Vagina (tissue), 2 donors: Measurements from ENCODE around the gene DLG2. TPM values are rescaled to one million over a fixed set of nuclear protein-coding genes. Genes with fewer than 3 reads are reported as not detected.

Experiments used
- DNase-seq, 2 donors: peaks; one replicate each; pipeline ENCODE4 v3.0.0-alpha.2; 2017; ENCODE audit errors: extremely low spot score in 2 of 2
- H3K27ac ChIP-seq: fragments of 200-600 bp; sonication (generic); one replicate; pipeline ENCODE4 v1.5.1; 2019
- H3K27me3 ChIP-seq: fragments of 200-600 bp; sonication (generic); one replicate; pipeline ENCODE4 v1.5.1; 2019
- H3K36me3 ChIP-seq, 2 donors: fragments of 200-600 bp; sonication (generic); one replicate each; pipeline ENCODE4 v1.5.1; 2017 to 2019
- H3K4me1 ChIP-seq: fragments of 200-600 bp; sonication (generic); one replicate; pipeline ENCODE4 v1.5.1; 2019
- H3K4me3 ChIP-seq, 2 donors: fragments of 200-600 bp; sonication (generic); 1 replicate in 1 of 2; 2 replicates in 1 of 2; pipeline ENCODE4 v1.5.1; 2016 to 2019
- H3K9me3 ChIP-seq: fragments of 200-600 bp; sonication (generic); one replicate; pipeline ENCODE4 v1.5.1; 2019
- CTCF ChIP-seq, 3 experiments: fragments of 450-650 bp in 2 of 3; fragments of 200-600 bp in 1 of 3; sonication (generic) in 1 of 3; IDR thresholded peaks; one replicate each; pipeline ENCODE4 v1.5.1; 2017 to 2019; ENCODE audit warnings: antibody characterized with exemption in 3 of 3, mild to moderate bottlenecking in 2 of 3, moderate library complexity in 2 of 3
- POLR2A ChIP-seq, 2 donors: fragments of 450-650 bp; IDR thresholded peaks; one replicate each; pipeline ENCODE4 v1.6.1; 2017; ENCODE audit warnings: antibody characterized with exemption in 2 of 2, mild to moderate bottlenecking in 2 of 2, moderate library complexity in 2 of 2
- POLR2AphosphoS5 ChIP-seq, 2 donors: sonication (generic); formaldehyde crosslinking; IDR thresholded peaks; one replicate each; pipeline ENCODE4 v1.9.0; 2017; ENCODE audit warnings: antibody characterized with exemption in 2 of 2, mild to moderate bottlenecking in 2 of 2, low read depth in 1 of 2; ENCODE audit not compliant: insufficient read depth in 1 of 2
- intact Hi-C: fragments of 100-400 bp; cut with DNase I; formaldehyde crosslinking; loops from one replicate; pipeline ENCODE4 v1.15.1; 2023
- total RNA-seq: library from RNA; depleted of rRNA; stranded (reverse); fragments of >200 nt; gene quantifications from one replicate; pipeline ENCODE4 v1.2.3, GENCODE V29; 2016

Gene DLG2
- total RNA-seq, 1 donor from 2014 or later: 10.1 TPM

DNA sequence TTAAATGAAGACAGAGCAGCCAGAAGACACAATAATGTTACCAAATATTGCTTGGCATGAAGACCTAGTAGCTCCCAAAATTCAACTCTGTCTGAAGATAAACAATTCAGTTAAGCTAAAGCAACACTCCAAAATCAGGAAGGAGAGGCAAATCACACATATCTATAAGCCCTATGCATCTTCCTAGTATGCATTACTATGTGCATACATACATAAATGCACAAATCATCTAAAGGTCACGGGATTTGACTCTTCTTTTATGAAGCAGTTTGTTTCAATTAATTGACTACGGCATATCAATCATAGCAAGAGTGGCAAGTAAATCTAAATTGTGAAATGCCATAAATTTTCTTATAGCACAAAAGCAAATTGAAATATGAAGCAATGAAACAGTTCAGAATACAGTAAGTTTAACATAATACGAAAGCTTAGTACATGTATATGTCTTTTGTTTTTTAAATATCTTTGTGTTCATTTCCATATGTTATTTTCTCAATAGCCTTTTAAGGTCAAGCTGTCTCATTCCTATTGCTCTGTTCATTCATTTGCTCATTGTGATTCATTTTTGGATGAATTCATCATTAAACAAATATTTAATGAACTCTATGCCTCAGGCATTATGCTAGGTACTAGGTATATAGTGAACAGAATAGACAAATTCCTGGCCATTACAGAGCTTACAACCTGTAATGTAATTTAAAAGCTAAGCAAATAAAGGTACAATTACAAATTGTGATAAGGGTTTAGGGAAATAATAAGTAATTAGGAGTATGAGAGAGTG, 540.5 kb downstream of the DLG2 start:
- no peak for DNase-seq
- Histone ChIP-seq H3K36me3 (no peaks in the 10 kb centered on the region), H3K27ac (no peak overlapping the region), H3K4me1 (no peaks in the 10 kb centered on the region), H3K9me3 (no peaks in the 10 kb centered on the region), H3K27me3 (no peaks in the 10 kb centered on the region), H3K4me3 (no peak overlapping the region)
- intact Hi-C loops: no loop called here
- no peak for TF ChIP-seq POLR2AphosphoS5 (IDR thresholded peaks at IDR 0.05; ENCODE audit: insufficient read depth in 1 of 2, low read depth in 1 of 2)
- no peak for TF ChIP-seq POLR2A (IDR thresholded peaks at IDR 0.05)
- no peak for TF ChIP-seq CTCF (IDR thresholded peaks at IDR 0.05)

DNA sequence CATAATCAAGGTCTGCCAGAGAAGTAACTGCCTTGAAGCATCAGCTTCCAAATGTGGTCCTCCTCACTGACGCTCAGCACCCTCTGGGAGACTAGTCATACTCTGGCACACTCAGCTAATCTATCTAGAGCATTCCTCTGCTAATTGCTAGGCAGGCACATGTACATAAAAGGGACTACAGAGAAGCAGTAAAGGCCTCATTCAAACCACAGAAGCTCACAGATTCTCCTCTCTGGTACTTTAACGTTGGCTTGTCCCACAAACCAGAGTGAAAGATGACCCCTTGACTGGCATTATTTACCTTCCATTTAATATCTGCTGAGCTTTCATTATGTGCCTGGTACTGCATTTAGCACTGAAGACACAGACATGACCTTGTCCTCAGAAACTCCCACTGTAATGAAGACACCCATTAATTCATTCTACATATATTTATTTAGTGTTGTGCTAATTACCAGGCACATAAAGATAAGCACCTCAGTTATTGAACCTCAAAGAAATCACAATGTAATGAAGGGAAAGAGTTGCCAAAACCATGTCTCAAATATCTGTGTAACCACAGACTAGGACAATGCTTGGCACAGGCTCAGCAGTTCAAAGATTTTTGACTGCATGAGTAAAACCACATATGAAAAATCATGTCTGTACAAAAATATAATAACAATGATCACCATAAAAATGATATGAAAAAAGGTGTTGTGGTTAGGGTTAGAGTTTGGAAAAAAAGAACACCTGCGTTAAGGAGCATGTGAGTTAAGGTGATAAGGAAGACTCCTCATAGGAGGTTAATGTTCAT, 550.4 kb downstream of the DLG2 start:
- intact Hi-C loops: no loop called here
- H3K4me1 ChIP-seq: no peaks in the 10 kb centered on the region
- no peaks in the 10 kb centered on the region for H3K36me3 ChIP-seq
- H3K27me3 ChIP-seq: no peaks in the 10 kb centered on the region
- TF ChIP-seq POLR2A (IDR thresholded peaks at IDR 0.05): no peak
- TF ChIP-seq CTCF (IDR thresholded peaks at IDR 0.05): no peak
- TF ChIP-seq POLR2AphosphoS5 (IDR thresholded peaks at IDR 0.05; ENCODE audit: insufficient read depth in 1 of 2, low read depth in 1 of 2): no peak
- no peak for DNase-seq
- H3K9me3 ChIP-seq: no peaks in the 10 kb centered on the region
- H3K27ac ChIP-seq: no peak overlapping the region
- no peak overlapping the region for H3K4me3 ChIP-seq

GRCh38 chr11:85062659-85063058, 564.5 kb downstream of the DLG2 start:
- H3K4me3 ChIP-seq: no peak overlapping the region
- intact Hi-C loops: no loop called here
- TF ChIP-seq POLR2A (IDR thresholded peaks at IDR 0.05) (no peak), CTCF (IDR thresholded peaks at IDR 0.05) (no peak), POLR2AphosphoS5 (IDR thresholded peaks at IDR 0.05; ENCODE audit: insufficient read depth in 1 of 2, low read depth in 1 of 2) (no peak)

GRCh38 chr11:85052636-85053035, 574.5 kb downstream of the DLG2 start:
- TF ChIP-seq CTCF (IDR thresholded peaks at IDR 0.05): no peak
- TF ChIP-seq POLR2A (IDR thresholded peaks at IDR 0.05): no peak
- no peak for TF ChIP-seq POLR2AphosphoS5 (IDR thresholded peaks at IDR 0.05; ENCODE audit: insufficient read depth in 1 of 2, low read depth in 1 of 2)
- no peak overlapping the region for H3K4me3 ChIP-seq
- no peaks in the 10 kb centered on the region for H3K9me3 ChIP-seq
- H3K27me3 ChIP-seq: no peaks in the 10 kb centered on the region
- no peak overlapping the region for H3K27ac ChIP-seq
- intact Hi-C loops: no loop called here
- no peaks in the 10 kb centered on the region for H3K36me3 ChIP-seq
- no peaks in the 10 kb centered on the region for H3K4me1 ChIP-seq
- DNase-seq: no peak

More at GRCh38 chr11:85062659-85063058, 564.5 kb downstream of the DLG2 start:
- Histone ChIP-seq H3K9me3 (no peaks in the 10 kb centered on the region), H3K27ac (no peak overlapping the region), H3K27me3 (no peaks in the 10 kb centered on the region), H3K36me3 (no peaks in the 10 kb centered on the region), H3K4me1 (no peaks in the 10 kb centered on the region)
- DNase-seq: no peak

DNA sequence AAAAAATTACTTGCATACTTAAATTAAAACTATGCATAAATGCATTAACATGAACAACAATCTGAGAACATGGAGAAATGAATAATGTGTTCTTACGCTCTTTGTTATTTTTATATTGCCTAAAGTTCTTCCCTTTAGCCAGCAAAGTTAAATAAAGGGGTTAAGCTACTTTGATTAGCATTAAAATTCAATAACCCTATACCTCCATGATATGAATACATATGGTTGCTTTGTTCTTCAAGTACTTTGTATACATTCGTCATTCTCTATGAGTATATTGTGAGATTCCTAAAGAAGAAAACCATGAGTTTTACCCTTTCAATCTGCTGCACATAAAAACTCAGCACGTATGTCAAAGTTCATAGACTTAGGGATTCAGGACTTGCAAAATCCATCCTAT, 578.3 kb downstream of the DLG2 start:
- Histone ChIP-seq H3K27me3 (no peaks in the 10 kb centered on the region), H3K4me1 (no peaks in the 10 kb centered on the region), H3K36me3 (no peaks in the 10 kb centered on the region), H3K9me3 (no peaks in the 10 kb centered on the region), H3K4me3 (no peak overlapping the region), H3K27ac (no peak overlapping the region)
- TF ChIP-seq CTCF (IDR thresholded peaks at IDR 0.05) (no peak), POLR2A (IDR thresholded peaks at IDR 0.05) (no peak), POLR2AphosphoS5 (IDR thresholded peaks at IDR 0.05; ENCODE audit: insufficient read depth in 1 of 2, low read depth in 1 of 2) (no peak)
- intact Hi-C loops: no loop called here
- DNase-seq: no peak
